Measurements from ENCODE around the gene NAALADL1. TPM values are rescaled to one million over a fixed set of nuclear protein-coding genes. Genes with fewer than 3 reads are reported as not detected.
"Not testable (repeated sequence)": the region's sequence is repeated elsewhere in the genome, so short reads cannot be mapped to it uniquely, and the experiment has no call there.

Gene NAALADL1
- total RNA-seq, 1 donor from 2014 or later: not detected

GRCh38 chr11:65053827-65054508 lies 4.4 kb downstream of the NAALADL1 start:
- no peak for DNase-seq (ENCODE audit: low read depth)

DNA sequence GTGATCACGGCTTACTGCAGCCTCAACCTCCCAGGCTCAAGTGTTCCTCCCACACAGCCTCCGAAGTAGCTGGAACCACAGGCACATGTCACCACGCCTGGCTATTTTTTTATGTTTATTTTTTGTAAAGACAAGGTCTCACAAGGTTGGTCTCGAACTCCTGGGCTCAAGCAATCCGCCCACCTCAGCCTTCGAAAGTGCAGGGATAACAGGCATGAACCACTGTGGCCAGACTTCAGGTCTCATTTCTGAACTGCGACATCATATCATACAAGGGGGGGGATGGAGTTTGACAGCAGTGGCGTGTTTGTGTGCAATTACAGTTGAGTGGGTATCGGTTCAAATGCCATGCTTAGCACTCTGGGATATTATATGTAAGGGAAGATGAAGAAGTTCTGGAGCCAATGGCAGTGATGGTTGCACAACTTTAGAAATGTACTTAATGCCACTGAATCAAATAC lies 6.9 kb downstream of the NAALADL1 start:
- DNase-seq (ENCODE audit: low read depth): no peak

GRCh38 chr11:65047581-65048422 lies 10.6 kb downstream of the NAALADL1 start:
- no peak for DNase-seq (ENCODE audit: low read depth)

- no peak for DNase-seq (ENCODE audit: low read depth)
Measured at GRCh38 chr11:65045728-65046127, 12.6 kb downstream of the NAALADL1 start.

- DNase-seq (ENCODE audit: low read depth): no peak
Measured at GRCh38 chr11:65045061-65045460, 13.3 kb downstream of the NAALADL1 start.

DNA sequence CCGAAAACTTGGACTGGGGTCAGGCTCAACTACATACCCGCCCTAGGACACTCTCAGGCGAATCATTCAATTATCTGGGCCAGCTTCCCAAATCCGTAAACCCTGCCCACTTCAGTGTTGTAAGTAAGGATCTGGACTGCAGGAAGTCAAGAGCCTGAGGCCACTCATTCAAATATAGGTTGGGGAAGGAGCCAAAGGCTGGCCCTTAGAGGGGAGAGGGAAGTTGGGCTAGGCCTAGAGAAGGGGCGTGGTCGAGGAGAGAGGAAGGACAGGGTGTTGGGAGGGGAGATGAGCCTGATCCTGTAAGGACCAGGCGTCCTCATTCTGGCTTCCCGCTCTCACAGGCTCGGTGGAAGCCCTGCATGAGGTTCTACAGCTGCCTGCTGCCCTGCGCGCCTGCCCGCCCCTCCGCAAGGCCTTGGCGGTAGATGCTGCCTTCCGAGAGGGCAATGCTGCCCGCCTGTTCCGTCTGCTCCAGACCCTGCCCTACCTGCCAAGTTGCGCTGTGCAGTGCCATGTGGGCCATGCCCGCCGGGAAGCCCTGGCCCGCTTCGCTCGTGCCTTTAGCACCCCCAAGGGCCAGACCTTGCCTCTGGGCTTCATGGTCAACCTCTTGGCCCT lies 14.4 kb downstream of the NAALADL1 start:
- DNase-seq (ENCODE audit: low read depth): no peak

DNA sequence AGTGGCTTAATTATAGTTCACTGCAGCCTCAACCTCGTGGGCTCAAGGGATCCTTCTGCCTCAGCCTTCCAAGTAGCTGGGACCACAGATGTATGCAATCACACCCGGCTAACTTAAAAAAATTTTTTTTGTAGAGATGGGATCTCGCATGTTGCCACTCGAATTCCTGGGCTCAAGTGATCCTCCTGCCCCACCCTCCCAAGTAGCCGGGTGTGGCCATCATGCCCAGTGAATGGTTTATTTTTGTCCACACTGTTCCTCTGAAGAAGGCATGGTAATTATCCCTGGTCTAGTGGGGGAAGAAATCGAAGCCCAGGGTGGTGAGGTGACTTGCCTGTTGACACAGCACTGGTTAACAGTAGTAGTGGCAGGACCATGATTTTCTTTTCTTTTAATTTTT lies 15.5 kb downstream of the NAALADL1 start:
- peak; percentile 49 for DNase-seq (ENCODE audit: low read depth)

DNA sequence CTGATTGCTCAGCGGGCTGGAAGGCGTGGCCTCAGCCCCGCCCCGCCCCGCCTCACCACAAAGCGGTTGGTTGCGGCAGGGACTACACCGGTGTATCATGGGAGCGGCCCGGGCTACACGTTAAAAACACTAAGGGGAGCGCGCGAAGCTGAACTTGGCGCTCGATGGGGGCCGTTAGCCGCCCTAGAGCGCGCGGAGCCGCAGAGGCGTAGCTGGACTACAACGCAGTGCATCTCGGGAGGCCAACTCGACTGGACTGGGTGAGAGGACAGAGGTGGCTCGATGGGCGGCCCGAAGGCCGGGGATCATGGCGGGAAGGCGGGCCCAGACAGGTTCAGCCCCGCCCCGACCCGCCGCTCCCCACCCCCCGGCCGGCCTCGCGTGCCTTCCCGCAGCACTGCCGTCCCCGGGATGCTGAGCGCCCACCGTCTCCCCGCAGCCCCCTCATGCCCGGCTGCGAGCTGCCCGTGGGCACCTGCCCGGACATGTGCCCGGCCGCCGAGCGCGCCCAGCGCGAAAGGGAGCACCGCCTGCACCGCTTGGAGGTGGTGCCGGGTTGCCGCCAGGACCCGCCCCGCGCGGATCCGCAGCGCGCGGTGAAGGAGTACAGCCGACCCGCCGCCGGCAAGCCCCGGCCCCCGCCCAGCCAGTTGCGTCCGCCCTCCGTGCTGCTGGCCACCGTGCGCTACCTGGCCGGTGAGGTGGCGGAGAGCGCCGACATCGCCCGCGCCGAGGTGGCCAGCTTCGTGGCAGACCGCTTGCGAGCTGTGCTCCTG lies 17.3 kb downstream of the NAALADL1 start, which contains the start of gene SAC3D1:
Gene SAC3D1, plus strand, starts transcription at position 364 of the 776 bp plus-strand sequence. Its CDS starts 83 bp downstream, at position 447.
- DNase-seq (ENCODE audit: low read depth): peak; percentile 91

DNA sequence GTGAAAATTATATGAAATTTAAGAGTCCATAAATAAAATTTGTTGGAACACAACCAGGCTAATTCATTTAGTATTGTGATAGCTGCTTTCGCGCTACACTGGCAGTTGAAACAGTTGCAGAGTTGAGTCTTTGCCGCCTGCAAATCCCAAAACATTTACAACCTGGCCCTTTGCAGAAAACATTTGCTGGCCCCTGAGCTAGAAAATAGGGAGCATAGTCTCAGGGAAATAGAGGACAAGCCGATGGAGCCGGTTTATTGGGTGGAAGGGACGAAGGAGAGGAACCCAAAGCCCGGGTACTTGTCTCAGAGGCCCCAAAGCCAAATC lies 17.9 kb downstream of the NAALADL1 start:
- DNase-seq (ENCODE audit: low read depth): no peak

DNA sequence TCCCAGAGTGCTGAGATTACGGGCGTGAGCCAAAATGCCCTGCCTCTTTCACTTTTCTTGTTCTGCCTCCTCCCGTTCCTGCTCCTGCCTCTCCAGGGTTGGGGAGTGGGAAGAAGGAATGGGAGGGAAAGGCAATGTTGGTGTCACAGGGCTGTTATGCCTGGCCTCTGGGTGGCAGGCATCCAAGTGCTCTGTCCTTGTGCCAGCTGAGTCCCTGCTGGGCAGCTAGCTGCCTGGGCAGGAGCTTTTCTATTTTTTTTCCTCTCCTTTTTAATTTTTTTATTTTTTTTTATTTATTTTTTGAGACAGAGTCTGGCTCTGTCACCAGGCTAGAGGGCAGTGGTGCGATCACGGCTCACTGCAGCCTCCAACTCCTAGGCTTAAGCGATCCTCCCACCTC lies 21.4 kb downstream of the NAALADL1 start:
- peak; percentile 31 for DNase-seq (ENCODE audit: low read depth)

DNA sequence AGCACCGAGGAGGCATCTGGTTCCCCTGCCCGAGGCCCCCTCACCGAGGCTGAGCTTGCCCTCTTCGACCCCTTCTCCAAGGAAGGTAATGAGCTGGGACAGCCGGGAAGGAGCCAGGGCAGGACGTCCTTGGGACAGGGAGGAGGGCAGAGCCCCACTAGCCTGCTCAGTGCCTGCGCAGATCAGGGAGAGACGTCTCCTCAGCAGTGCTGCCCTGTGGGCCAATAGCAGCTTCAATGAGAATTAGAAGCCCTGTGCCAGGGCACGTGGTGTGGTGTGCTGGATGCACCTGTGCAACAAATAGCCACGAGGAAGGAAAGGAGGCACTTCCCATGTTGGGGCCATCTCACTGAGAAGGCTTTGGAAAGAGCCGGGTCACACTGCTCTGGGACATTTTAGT lies 22.8 kb downstream of the NAALADL1 start:
- DNase-seq (ENCODE audit: low read depth): no peak

GRCh38 chr11:65034423-65034822 lies 23.9 kb downstream of the NAALADL1 start:
- no peak for DNase-seq (ENCODE audit: low read depth)

DNA sequence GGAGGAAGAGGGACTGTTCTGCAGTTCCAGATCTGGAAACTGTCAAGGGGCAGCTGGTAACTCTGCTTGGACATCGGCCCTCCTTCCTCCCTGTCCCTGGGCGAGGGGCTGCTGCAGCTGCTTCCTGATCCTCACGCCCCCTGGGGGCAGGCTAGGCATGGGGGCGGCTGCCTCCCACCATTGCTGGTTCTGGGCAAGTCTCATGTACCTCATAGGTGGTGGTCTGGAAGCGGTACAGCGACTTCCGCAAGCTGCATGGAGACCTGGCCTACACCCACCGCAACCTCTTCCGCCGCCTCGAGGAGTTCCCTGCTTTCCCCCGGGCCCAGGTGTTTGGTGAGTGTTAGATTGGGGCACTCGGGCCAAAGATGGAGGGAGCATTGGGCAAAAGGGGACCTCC lies 26.1 kb downstream of the NAALADL1 start:
- no peak for DNase-seq (ENCODE audit: low read depth)

DNA sequence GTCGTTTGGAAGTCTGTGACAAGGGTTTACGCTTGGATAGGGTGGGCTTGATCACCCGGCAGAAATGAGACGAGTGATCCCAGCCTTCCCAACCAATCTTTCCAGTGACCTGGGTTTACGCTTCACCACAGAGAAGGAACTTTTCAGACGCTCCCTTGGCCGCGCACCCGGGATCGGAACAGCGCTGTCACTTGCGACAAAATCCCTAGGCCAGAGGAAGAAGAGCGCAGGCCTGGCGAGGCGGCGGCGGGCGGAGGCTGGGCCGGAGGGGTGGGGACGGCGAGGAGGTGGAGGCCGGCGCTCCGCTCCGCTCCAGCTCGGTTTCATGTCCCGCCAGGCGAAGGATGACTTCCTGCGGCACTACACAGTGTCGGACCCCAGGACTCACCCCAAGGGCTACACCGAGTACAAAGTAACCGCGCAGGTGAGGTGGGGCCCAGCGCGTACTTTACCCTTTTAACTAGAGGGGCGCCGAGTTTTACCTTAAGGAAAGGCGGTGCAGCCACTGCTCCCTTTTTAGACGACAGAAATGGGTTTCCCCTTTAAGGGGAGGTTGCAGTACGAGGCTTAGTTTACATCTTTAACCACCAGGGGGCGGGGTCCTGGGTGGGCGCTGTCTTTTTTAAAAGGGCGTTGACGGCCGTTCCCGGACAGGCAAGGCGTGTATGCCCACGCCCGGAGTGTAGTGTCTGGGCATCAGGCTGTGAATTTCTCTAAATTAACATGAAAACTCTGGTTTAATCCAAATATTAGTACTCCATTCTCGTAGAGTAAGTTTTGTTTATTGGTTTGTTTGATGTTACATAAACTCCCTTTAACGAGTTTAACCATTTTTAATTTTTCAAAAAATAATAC lies 30.9 kb downstream of the NAALADL1 start, which contains the start of gene SNX15:
Gene SNX15, plus strand, starts transcription at position 227 of the 855 bp plus-strand sequence. Its CDS starts 99 bp downstream, at position 326.
- DNase-seq (ENCODE audit: low read depth): peak; percentile 98

GRCh38 chr11:65026810-65027209 lies 31.5 kb downstream of the NAALADL1 start:
- DNase-seq (ENCODE audit: low read depth): no peak

GRCh38 chr11:65023502-65023901 lies 34.9 kb downstream of the NAALADL1 start:
- DNase-seq (ENCODE audit: low read depth): not testable (repeated sequence)

GRCh38 chr11:65021509-65021908 lies 36.8 kb downstream of the NAALADL1 start:
- DNase-seq (ENCODE audit: low read depth): no peak

GRCh38 chr11:65021003-65021402 lies 37.4 kb downstream of the NAALADL1 start:
- no peak for DNase-seq (ENCODE audit: low read depth)

- DNase-seq (ENCODE audit: low read depth): no peak
Measured at GRCh38 chr11:65019824-65020223, 38.5 kb downstream of the NAALADL1 start.

DNA sequence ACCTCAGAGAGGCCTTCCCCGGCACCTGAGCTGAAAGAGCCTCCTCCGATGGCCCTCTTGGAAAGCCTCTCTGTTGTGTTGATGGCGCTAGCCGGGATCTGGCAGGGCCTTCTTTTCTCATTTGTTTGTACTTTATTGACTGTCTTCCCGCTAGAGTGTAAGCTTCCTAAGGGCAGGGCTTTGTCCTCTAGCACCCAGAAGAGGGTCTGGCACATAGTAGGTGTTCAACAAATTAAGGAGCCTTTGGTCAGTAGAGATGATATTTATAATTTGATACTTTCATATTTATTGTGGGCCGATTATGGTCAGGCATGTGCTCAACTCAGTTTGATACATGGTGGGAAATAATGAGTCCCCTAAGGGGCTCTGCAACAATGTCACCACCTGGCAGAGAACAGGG lies 40.4 kb downstream of the NAALADL1 start:
- DNase-seq (ENCODE audit: low read depth): no peak
